ENCODE results near the gene UST. TPM values are rescaled to one million over a fixed set of nuclear protein-coding genes. Genes with fewer than 3 reads are reported as not detected.

Gene UST
- total and polyA plus RNA-seq, 4 donors, result 0.24 to 2.7 (median 0.87) TPM

- TF ChIP-seq REST (IDR thresholded peaks at IDR 0.05) (no peak), ATF3 (IDR thresholded peaks at IDR 0.05) (no peak), JUND (IDR thresholded peaks at IDR 0.05) (no peak)
These were observed 137.6 kb downstream of the UST start (continued) for GRCh38 chr6:148884461-148884860.

GRCh38 chr6:148885136-148885865, 138.5 kb downstream of the UST start:
- no peak for DNase-seq (ENCODE audit: low spot score)

GRCh38 chr6:148885925-148886845, 139.4 kb downstream of the UST start:
- H3K9ac ChIP-seq (ENCODE audit: low read depth in 1 of 2, low read length in 2 of 2), result no peak overlapping the region
- H3K36me3 ChIP-seq (ENCODE audit: control insufficient read depth in 4 of 4, insufficient read depth in 3 of 4, low read depth in 1 of 4, low read length in 3 of 4), result no peaks in the 10 kb centered on the region
- H3K27ac ChIP-seq (ENCODE audit: low read depth in 1 of 2, low read length in 2 of 2), result no peak overlapping the region
- peaks cover 0 to 8% (median 7%) of the 10 kb centered on the region in 4 donors for H3K4me1 ChIP-seq (ENCODE audit: control insufficient read depth in 4 of 4, insufficient read depth in 4 of 4, low read length in 3 of 4)
- TF ChIP-seq ZBTB33 (IDR thresholded peaks at IDR 0.05), result no peak
- no peak for TF ChIP-seq YY1 (IDR thresholded peaks at IDR 0.05)
- no peak for TF ChIP-seq SP1 (IDR thresholded peaks at IDR 0.05)
- no peak for TF ChIP-seq EGR1 (IDR thresholded peaks at IDR 0.05; ENCODE audit: low read depth in 2 of 2)
- TF ChIP-seq HNF4G (IDR thresholded peaks at IDR 0.05), result no peak
- no peak for TF ChIP-seq HNF4A (conservative IDR thresholded peaks at IDR 0.05)
- no peak for TF ChIP-seq FOXA1 (IDR thresholded peaks at IDR 0.05)
- no peak for TF ChIP-seq FOXA2 (IDR thresholded peaks at IDR 0.05)
- no peak for TF ChIP-seq GABPA (IDR thresholded peaks at IDR 0.05 in 1 of 2, conservative IDR thresholded peaks at IDR 0.05 in 1 of 2)
- H3K9me3 ChIP-seq (ENCODE audit: control insufficient read depth in 4 of 4, low read length in 3 of 4), result no peaks in the 10 kb centered on the region
- no peaks in the 10 kb centered on the region for H3K27me3 ChIP-seq (ENCODE audit: control insufficient read depth in 4 of 4, insufficient read depth in 4 of 4, low read length in 3 of 4)
- no peak overlapping the region for H3K4me3 ChIP-seq (ENCODE audit: low read depth in 1 of 3, low read length in 3 of 3)
- no peak for DNase-seq (ENCODE audit: low spot score)
- WGBS, result 94% methylated on average over 7 of the region's 7 CpGs

More at GRCh38 chr6:148885136-148885865, 138.5 kb downstream of the UST start:
- WGBS, result 93% methylated on average over 6 of the region's 6 CpGs
- Histone ChIP-seq H3K4me1 (ENCODE audit: control insufficient read depth in 4 of 4, insufficient read depth in 4 of 4, low read length in 3 of 4) (peaks cover 0 to under 1% (median 0%) of the 10 kb centered on the region in 4 donors), H3K4me3 (ENCODE audit: low read depth in 1 of 3, low read length in 3 of 3) (no peak overlapping the region), H3K9me3 (ENCODE audit: control insufficient read depth in 4 of 4, low read length in 3 of 4) (no peaks in the 10 kb centered on the region), H3K27me3 (ENCODE audit: control insufficient read depth in 4 of 4, insufficient read depth in 4 of 4, low read length in 3 of 4) (no peaks in the 10 kb centered on the region), H3K27ac (ENCODE audit: low read depth in 1 of 2, low read length in 2 of 2) (no peak overlapping the region), H3K9ac (ENCODE audit: low read depth in 1 of 2, low read length in 2 of 2) (no peak overlapping the region), H3K36me3 (ENCODE audit: control insufficient read depth in 4 of 4, insufficient read depth in 3 of 4, low read depth in 1 of 4, low read length in 3 of 4) (no peaks in the 10 kb centered on the region)
- TF ChIP-seq NR2F2 (IDR thresholded peaks at IDR 0.05), result no peak
- TF ChIP-seq RAD21 (IDR thresholded peaks at IDR 0.05), result no peak
